Suprapubic skin (tissue), 4 donors: Measurements from ENCODE around the gene PCED1B. TPM values are rescaled to one million over a fixed set of nuclear protein-coding genes. Genes with fewer than 3 reads are reported as not detected.

Experiments used
- DNase-seq, 2 donors: peaks; one replicate each; pipeline ENCODE4 v3.0.0-alpha.2; 2019; ENCODE audit warnings: low spot score in 2 of 2
- H3K27ac ChIP-seq: fragments of 200-600 bp; sonication (generic); one replicate; pipeline ENCODE4 v1.5.1; 2019
- H3K27me3 ChIP-seq: fragments of 200-600 bp; sonication (generic); one replicate; pipeline ENCODE4 v1.5.1; 2019
- H3K36me3 ChIP-seq: fragments of 200-600 bp; sonication (generic); one replicate; pipeline ENCODE4 v1.5.1; 2019
- H3K4me1 ChIP-seq: fragments of 200-600 bp; sonication (generic); one replicate; pipeline ENCODE4 v1.5.1; 2019
- H3K4me3 ChIP-seq: fragments of 200-600 bp; sonication (generic); one replicate; pipeline ENCODE4 v1.5.1; 2019; ENCODE audit warnings: mild to moderate bottlenecking
- H3K9me3 ChIP-seq: fragments of 200-600 bp; sonication (generic); one replicate; pipeline ENCODE4 v1.5.1; 2019
- EP300 ChIP-seq: sonication (generic); formaldehyde crosslinking; IDR thresholded peaks from one replicate; pipeline ENCODE4 v1.6.1; 2017; ENCODE audit warnings: antibody characterized with exemption
- POLR2A ChIP-seq, 2 donors: fragments of 450-650 bp; IDR thresholded peaks; one replicate each; pipeline ENCODE4 v1.6.1; 2017; ENCODE audit warnings: antibody characterized with exemption in 2 of 2, mild to moderate bottlenecking in 2 of 2, moderate library complexity in 2 of 2
- POLR2AphosphoS5 ChIP-seq, 3 donors: sonication (generic); formaldehyde crosslinking; IDR thresholded peaks; one replicate each; pipeline ENCODE4 v1.6.1; 2017; ENCODE audit warnings: antibody characterized with exemption in 3 of 3
- WGBS: methylation state at CpG from one replicate; pipeline ENCODE4 v1.1.5; 2018; 5-methylcytosine and 5-hydroxymethylcytosine counted together
- total RNA-seq, 4 donors: library from RNA; depleted of rRNA; stranded (reverse); fragments of >200 nt; gene quantifications; one replicate each; pipeline ENCODE4 v1.1.0, GENCODE V29; 2016
- TF ChIP-seq, protein P1 (sequence below), 2 donors: fragments of 200-600 bp in 1 of 2; fragments of 450-650 bp in 1 of 2; sonication (generic) in 1 of 2; IDR thresholded peaks; one replicate each; pipeline ENCODE4 v1.5.1; 2016 to 2019; ENCODE audit warnings: antibody characterized with exemption in 2 of 2, mild to moderate bottlenecking in 1 of 2, moderate library complexity in 1 of 2

The PCED1B gene
- total RNA-seq, 4 donors from 2014 or later: 0.65 to 5.1 TPM; not detected in 2

DNA sequence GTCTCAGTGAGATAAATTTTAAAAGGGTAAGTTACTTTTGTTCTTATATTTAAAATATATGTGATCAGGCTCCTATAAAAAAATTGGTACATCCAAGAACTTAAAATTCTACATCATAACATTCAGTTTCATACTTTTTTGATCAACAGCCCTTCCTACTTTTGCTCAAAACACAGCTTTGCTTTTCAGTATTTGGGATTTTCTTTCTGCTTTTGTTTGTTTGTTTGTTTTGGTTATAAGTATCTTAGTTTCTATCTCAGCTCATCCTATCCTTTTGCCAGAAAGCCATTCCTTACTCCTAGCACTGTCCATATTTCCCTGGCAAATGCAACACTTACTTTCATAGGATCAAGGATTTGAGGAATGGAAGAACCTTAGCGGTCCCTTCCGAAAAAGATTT lies 4.7 kb upstream of the PCED1B start:
- WGBS: 94% methylated on average over 2 of the region's 2 CpGs
- no peak overlapping the region for H3K27ac ChIP-seq
- peaks cover 12% of the 10 kb centered on the region for H3K4me1 ChIP-seq
- H3K4me3 ChIP-seq: no peak overlapping the region
- no peaks in the 10 kb centered on the region for H3K36me3 ChIP-seq
- TF ChIP-seq POLR2AphosphoS5 (IDR thresholded peaks at IDR 0.05) (no peak), POLR2A (IDR thresholded peaks at IDR 0.05) (no peak), EP300 (no peak)
- TF ChIP-seq, protein P1, sequence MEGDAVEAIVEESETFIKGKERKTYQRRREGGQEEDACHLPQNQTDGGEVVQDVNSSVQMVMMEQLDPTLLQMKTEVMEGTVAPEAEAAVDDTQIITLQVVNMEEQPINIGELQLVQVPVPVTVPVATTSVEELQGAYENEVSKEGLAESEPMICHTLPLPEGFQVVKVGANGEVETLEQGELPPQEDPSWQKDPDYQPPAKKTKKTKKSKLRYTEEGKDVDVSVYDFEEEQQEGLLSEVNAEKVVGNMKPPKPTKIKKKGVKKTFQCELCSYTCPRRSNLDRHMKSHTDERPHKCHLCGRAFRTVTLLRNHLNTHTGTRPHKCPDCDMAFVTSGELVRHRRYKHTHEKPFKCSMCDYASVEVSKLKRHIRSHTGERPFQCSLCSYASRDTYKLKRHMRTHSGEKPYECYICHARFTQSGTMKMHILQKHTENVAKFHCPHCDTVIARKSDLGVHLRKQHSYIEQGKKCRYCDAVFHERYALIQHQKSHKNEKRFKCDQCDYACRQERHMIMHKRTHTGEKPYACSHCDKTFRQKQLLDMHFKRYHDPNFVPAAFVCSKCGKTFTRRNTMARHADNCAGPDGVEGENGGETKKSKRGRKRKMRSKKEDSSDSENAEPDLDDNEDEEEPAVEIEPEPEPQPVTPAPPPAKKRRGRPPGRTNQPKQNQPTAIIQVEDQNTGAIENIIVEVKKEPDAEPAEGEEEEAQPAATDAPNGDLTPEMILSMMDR (IDR thresholded peaks at IDR 0.05): no peak
- DNase-seq: no peak
- no peaks in the 10 kb centered on the region for H3K27me3 ChIP-seq
- H3K9me3 ChIP-seq: no peaks in the 10 kb centered on the region

DNA sequence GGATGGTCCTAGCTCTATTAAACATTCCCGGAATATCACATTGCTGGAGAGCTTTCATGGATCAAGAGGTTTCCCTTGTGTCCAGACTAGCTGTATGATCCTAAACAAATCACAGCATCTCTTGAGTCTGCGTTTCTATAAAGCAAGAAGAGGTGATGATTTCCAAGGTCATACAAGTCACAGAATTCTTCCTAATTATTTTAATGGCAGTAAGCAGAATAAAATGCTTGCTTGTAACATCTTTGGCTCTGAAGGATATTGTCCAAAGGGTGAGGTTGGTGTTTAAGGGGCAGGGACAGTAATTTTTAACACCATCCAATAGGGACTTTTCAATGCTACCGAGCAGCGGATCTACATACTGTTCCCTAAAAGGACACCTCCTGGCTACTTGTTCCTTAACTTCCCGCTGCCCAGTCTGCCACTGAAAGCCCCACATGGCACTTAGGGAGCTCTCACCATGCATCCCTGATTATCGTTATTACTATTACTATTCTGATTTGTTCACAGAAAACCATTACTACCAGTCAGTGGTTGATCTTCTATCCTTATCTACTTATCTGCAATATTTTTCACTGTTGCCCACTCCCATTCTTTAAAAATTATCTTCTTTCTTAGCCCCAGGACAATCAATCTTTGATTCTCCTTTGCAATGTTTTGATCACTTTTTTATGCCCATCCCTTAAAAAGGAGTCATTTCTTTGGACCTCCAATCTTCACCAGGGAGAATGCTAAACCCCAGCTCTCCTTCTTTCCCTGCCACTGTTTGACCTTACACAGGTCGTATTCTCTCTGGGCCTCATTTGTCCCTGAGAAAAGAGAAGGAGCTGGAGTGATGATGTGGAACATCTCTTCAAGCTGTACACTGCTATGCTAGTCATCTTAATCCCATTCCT lies 4.0 kb upstream of the PCED1B start:
- Histone ChIP-seq H3K9me3 (no peaks in the 10 kb centered on the region), H3K4me3 (no peak overlapping the region), H3K4me1 (peaks cover 12% of the 10 kb centered on the region), H3K36me3 (no peaks in the 10 kb centered on the region), H3K27me3 (no peaks in the 10 kb centered on the region), H3K27ac (no peak overlapping the region)
- TF ChIP-seq POLR2A (IDR thresholded peaks at IDR 0.05) (no peak), POLR2AphosphoS5 (IDR thresholded peaks at IDR 0.05) (no peak), EP300 (no peak)
- TF ChIP-seq, protein P1 (IDR thresholded peaks at IDR 0.05): no peak
- 95% methylated on average over 7 of the region's 7 CpGs for WGBS
- DNase-seq: no peak

DNA sequence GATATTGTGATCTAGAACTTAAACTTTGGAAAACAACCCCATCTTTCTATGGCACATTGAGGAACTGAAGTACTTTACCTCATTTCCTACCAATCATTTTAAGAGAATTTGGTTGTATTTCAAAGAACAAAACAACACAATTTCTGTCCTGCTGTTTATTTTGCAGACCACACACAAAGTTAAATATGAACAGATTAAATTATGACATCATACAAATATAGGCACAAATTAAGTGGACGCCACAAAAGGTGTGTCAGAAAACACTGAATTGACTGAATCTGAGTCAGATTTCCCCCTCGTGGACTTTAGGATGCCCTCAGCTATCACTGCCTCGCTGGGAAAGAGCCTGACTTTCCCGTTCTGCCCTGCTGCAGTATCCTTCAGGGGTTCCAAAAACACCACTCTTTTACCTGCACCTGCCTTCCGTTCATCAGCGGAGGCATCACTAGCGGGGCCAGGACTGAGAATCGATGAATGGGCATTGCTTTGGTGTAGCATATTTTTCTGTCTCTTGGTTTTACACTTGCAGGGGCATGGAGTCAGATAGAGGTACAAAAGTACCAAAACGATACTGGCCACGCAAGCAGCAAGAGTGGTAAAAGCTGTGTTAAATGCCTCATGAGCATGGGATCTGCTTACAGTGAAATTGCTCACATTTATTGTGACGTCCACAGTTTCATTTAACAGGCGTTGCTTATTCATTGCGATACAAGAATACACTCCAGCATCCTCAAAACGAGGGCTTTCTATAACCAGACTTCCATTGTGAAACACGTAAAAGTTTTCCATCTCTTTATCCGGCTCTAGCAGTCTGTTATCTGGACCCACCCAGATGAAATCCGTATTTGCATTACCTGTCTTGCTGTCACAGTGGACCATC lies 2.0 kb upstream of the PCED1B start:
- Histone ChIP-seq H3K4me1 (peaks cover 16% of the 10 kb centered on the region), H3K9me3 (no peaks in the 10 kb centered on the region), H3K27me3 (no peaks in the 10 kb centered on the region), H3K27ac (no peak overlapping the region), H3K36me3 (no peaks in the 10 kb centered on the region), H3K4me3 (no peak overlapping the region)
- no peak for DNase-seq
- 86% methylated on average over 17 of the region's 17 CpGs for WGBS
- TF ChIP-seq EP300 (no peak), POLR2AphosphoS5 (IDR thresholded peaks at IDR 0.05) (no peak), POLR2A (IDR thresholded peaks at IDR 0.05) (no peak)
- TF ChIP-seq, protein P1 (IDR thresholded peaks at IDR 0.05): no peak

DNA sequence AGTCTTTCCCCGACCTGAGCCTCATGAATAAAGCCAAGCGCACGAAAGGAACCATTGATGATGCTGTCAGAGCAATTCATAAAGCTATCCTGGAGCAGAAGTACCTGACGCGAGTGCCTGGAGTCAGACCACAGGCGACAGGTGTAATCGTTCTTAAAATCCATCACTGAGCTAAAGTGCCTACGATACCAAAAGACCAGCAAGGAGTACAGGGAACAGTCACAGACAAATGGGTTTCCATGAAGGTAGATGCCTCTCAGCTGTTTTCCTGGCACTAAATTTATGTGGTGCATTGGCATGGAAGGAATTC lies 1.4 kb upstream of the PCED1B start:
- Histone ChIP-seq H3K27ac (no peak overlapping the region), H3K4me3 (peak overlapping the region; percentile 59), H3K9me3 (no peaks in the 10 kb centered on the region), H3K36me3 (no peaks in the 10 kb centered on the region), H3K4me1 (peaks cover 22% of the 10 kb centered on the region), H3K27me3 (no peaks in the 10 kb centered on the region)
- WGBS: 90% methylated on average over 8 of the region's 8 CpGs
- DNase-seq: no peak
- TF ChIP-seq, protein P1 (IDR thresholded peaks at IDR 0.05): no peak
- TF ChIP-seq POLR2AphosphoS5 (IDR thresholded peaks at IDR 0.05) (no peak), POLR2A (IDR thresholded peaks at IDR 0.05) (no peak), EP300 (no peak)
